Peyer's patch (tissue), 4 donors: ENCODE results near the gene AQP6.

Experiments used
- POLR2A ChIP-seq, 2 donors: fragments of 450-650 bp; IDR thresholded peaks; one replicate each; pipeline ENCODE4 v1.5.1; 2017; ENCODE audit warnings: antibody characterized with exemption in 2 of 2, mild to moderate bottlenecking in 2 of 2, moderate library complexity in 2 of 2
- TF ChIP-seq, protein P1 (sequence below), 6 experiments: fragments of 450-650 bp in 4 of 6; fragments of 200-600 bp in 2 of 6; sonication (generic) in 1 of 6; IDR thresholded peaks; one replicate each; pipeline ENCODE4 v1.5.1; 2017 to 2019; ENCODE audit warnings: antibody characterized with exemption in 6 of 6, mild to moderate bottlenecking in 3 of 6, moderate library complexity in 1 of 6

GRCh38 chr12:50026691-50027090, 53.9 kb downstream of the AQP6 start:
- TF ChIP-seq, protein P1, sequence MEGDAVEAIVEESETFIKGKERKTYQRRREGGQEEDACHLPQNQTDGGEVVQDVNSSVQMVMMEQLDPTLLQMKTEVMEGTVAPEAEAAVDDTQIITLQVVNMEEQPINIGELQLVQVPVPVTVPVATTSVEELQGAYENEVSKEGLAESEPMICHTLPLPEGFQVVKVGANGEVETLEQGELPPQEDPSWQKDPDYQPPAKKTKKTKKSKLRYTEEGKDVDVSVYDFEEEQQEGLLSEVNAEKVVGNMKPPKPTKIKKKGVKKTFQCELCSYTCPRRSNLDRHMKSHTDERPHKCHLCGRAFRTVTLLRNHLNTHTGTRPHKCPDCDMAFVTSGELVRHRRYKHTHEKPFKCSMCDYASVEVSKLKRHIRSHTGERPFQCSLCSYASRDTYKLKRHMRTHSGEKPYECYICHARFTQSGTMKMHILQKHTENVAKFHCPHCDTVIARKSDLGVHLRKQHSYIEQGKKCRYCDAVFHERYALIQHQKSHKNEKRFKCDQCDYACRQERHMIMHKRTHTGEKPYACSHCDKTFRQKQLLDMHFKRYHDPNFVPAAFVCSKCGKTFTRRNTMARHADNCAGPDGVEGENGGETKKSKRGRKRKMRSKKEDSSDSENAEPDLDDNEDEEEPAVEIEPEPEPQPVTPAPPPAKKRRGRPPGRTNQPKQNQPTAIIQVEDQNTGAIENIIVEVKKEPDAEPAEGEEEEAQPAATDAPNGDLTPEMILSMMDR (IDR thresholded peaks at IDR 0.05): no peak
- TF ChIP-seq POLR2A (IDR thresholded peaks at IDR 0.05): no peak
